ENCODE results near the gene WDR4. TPM values are rescaled to one million over a fixed set of nuclear protein-coding genes. Genes with fewer than 3 reads are reported as not detected.
"Not testable (repeated sequence)": the region's sequence is repeated elsewhere in the genome, so short reads cannot be mapped to it uniquely, and the experiment has no call there.

The WDR4 gene
- total and polyA plus RNA-seq, 4 donors, result 10.3 to 29.6 (median 16.2) TPM

DNA sequence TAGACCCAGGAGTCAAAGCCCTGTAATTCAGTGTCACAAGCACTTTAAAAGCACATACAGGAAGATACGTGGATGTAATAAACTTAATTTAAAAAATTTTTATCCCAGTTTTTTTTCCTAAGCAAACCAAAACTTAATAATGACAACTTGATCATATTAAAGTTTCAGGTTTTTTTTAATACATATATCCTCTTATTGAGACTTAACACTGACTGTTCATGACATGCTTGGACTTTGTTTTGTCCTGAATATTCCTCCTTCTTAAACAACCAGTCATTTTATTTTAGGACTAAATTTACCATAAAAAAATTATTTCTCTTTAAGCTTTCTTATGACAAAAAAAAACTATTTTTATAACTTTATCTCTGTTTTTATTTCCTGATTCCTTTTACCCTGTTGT is 64.1 kb downstream of the WDR4 start:
- ATAC-seq (ENCODE audit: insufficient read depth, low FRiP score), result no peak
- Histone ChIP-seq H3K4me1 (ENCODE audit: control insufficient read depth in 5 of 5, insufficient read depth in 5 of 5, low read length in 5 of 5) (no peaks in the 10 kb centered on the region), H3K27ac (ENCODE audit: low read depth in 1 of 2, low read length in 1 of 2) (no peak overlapping the region), H3K4me3 (no peak overlapping the region), H3K9me3 (ENCODE audit: control insufficient read depth in 4 of 4, insufficient read depth in 3 of 4, low read length in 3 of 4) (no peaks in the 10 kb centered on the region), H3K9ac (ENCODE audit: insufficient read depth in 1 of 2, low read length in 2 of 2) (no peak overlapping the region), H3K36me3 (ENCODE audit: control insufficient read depth in 4 of 4, insufficient read depth in 4 of 4, low read length in 4 of 4) (no peaks in the 10 kb centered on the region), H3K27me3 (ENCODE audit: control insufficient read depth in 3 of 3, insufficient read depth in 3 of 3, low read length in 2 of 3) (no peaks in the 10 kb centered on the region)
- DNase-seq, result no peak
- WGBS, 2 donors, result 90 to 96% methylated on average over 1 of the region's 1 CpG
- TF ChIP-seq, protein P1, sequence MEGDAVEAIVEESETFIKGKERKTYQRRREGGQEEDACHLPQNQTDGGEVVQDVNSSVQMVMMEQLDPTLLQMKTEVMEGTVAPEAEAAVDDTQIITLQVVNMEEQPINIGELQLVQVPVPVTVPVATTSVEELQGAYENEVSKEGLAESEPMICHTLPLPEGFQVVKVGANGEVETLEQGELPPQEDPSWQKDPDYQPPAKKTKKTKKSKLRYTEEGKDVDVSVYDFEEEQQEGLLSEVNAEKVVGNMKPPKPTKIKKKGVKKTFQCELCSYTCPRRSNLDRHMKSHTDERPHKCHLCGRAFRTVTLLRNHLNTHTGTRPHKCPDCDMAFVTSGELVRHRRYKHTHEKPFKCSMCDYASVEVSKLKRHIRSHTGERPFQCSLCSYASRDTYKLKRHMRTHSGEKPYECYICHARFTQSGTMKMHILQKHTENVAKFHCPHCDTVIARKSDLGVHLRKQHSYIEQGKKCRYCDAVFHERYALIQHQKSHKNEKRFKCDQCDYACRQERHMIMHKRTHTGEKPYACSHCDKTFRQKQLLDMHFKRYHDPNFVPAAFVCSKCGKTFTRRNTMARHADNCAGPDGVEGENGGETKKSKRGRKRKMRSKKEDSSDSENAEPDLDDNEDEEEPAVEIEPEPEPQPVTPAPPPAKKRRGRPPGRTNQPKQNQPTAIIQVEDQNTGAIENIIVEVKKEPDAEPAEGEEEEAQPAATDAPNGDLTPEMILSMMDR (IDR thresholded peaks at IDR 0.05; ENCODE audit: control extremely low read depth, extremely low read depth), result no peak

DNA sequence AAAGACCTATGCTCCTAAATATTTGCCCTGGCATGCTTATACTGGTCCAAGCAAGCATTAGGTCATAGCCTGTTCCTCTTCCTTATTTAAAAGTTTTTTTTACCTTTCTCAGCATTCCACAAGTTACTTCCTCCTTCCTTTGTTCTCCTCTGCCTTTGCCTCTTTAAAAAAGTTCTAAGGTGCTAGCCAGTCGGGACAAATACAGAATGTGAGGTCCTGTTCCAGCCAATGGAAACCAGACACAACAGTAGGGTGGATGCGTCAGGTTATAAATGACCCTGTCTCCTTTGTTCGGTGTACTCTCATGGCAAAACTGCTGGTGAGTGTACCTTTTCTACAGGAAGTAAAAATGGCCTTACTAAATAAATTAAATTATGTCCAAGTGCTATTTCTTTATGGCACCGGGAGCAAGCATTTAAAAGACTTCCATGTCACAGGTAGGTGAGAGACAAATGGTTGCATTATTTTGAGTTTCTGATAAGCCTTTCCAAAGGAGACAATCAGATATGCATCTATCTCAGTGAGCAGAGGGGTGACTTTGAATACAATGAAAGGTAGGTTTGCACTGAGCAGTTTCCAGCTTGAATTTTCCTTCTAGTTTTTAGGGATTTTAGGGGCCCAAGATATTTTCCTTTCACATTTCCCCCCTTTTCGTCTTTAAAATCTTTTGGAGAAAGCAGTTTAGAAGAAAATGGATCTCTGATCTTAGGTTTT is 66.7 kb downstream of the WDR4 start:
- not testable (repeated sequence) for H3K36me3 ChIP-seq (ENCODE audit: control insufficient read depth in 4 of 4, insufficient read depth in 4 of 4, low read length in 4 of 4); DNase-seq; H3K4me1 ChIP-seq (ENCODE audit: control insufficient read depth in 5 of 5, insufficient read depth in 5 of 5, low read length in 5 of 5); ATAC-seq (ENCODE audit: insufficient read depth, low FRiP score); H3K4me3 ChIP-seq; H3K27me3 ChIP-seq (ENCODE audit: control insufficient read depth in 3 of 3, insufficient read depth in 3 of 3, low read length in 2 of 3); H3K9me3 ChIP-seq (ENCODE audit: control insufficient read depth in 4 of 4, insufficient read depth in 3 of 4, low read length in 3 of 4); H3K9ac ChIP-seq (ENCODE audit: insufficient read depth in 1 of 2, low read length in 2 of 2); H3K27ac ChIP-seq (ENCODE audit: low read depth in 1 of 2, low read length in 1 of 2)
- WGBS, 2 donors, result 51 to 62% methylated on average over 5 of the region's 5 CpGs

DNA sequence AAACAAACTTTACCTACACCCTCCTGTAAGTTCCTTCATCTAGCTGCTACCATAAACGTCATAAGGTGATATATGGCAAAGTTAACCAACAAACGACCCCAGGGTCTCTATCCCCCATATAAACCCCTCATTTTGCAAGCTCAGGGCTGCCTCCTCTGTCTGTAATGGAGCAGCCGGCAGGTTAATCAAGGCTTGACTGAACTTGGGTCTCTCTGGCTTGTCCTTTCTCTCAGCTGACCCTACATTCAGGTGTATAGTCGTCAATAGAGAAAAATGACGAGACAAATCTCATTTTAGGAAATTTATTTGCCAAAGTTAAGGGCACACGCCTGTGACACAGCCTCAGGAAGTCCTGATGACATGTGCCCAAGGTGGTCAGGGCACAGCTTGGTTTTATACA is 67.4 kb downstream of the WDR4 start:
- no peaks in the 10 kb centered on the region for H3K9me3 ChIP-seq (ENCODE audit: control insufficient read depth in 4 of 4, insufficient read depth in 3 of 4, low read length in 3 of 4)
- DNase-seq (no peak), ATAC-seq (ENCODE audit: insufficient read depth, low FRiP score) (no peak)
- no peak overlapping the region for H3K27ac ChIP-seq (ENCODE audit: low read depth in 1 of 2, low read length in 1 of 2)
- H3K36me3 ChIP-seq (ENCODE audit: control insufficient read depth in 4 of 4, insufficient read depth in 4 of 4, low read length in 4 of 4), result no peaks in the 10 kb centered on the region
- peaks cover 0 to 8% (median 0%) of the 10 kb centered on the region in 3 donors for H3K27me3 ChIP-seq (ENCODE audit: control insufficient read depth in 3 of 3, insufficient read depth in 3 of 3, low read length in 2 of 3)
- no peak overlapping the region for H3K4me3 ChIP-seq
- H3K4me1 ChIP-seq (ENCODE audit: control insufficient read depth in 5 of 5, insufficient read depth in 5 of 5, low read length in 5 of 5), result peaks cover 0 to 5% (median 0%) of the 10 kb centered on the region in 5 donors
- TF ChIP-seq, protein P1 (IDR thresholded peaks at IDR 0.05; ENCODE audit: control extremely low read depth, extremely low read depth), result no peak
- H3K9ac ChIP-seq (ENCODE audit: insufficient read depth in 1 of 2, low read length in 2 of 2), result no peak overlapping the region
- 70 to 74% methylated on average over 6 of the region's 6 CpGs for WGBS, 2 donors

DNA sequence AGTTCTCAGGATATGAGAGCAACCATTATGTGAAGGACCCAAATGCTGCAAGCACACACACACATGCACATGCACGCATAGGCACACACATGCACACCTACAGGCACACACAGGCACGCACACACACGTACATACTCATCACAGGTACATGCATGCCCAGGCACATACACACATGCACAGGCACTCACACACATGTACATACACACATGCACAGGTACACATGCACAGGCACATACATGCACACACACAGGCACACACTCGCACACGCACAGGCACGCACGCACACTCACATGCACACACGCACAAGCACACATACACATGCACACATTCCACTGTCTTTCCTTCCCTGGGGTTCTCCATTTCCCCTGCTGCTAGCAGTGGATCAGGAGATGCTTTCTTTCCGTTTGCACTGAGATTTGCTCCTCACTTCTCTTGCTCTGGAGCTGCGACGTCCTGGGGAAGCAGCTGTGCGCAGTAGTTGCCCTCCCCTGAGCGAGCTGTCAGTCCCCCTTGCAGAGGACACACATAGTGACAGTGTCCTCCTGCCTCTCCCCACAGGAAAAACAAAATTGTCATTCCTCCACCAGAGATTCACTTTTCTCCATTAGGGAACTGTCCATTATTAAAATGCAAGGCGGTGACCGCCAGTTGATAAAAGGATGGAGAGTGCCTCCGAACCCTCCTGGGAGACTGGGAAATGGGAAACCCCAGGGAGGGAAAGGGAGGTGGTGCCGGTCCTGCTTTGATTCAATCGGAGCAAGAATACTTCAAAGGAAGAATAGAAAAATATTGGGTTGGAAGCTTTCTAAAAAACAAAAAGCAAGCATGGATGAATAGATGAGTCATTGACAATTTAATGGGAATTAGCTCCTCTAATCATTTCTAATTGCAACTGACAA is 69.5 kb downstream of the WDR4 start:
- Histone ChIP-seq H3K27me3 (ENCODE audit: control insufficient read depth in 3 of 3, insufficient read depth in 3 of 3, low read length in 2 of 3) (peaks cover 0 to 11% (median 0%) of the 10 kb centered on the region in 3 donors), H3K27ac (ENCODE audit: low read depth in 1 of 2, low read length in 1 of 2) (no peak overlapping the region), H3K9ac (ENCODE audit: insufficient read depth in 1 of 2, low read length in 2 of 2) (no peak overlapping the region), H3K36me3 (ENCODE audit: control insufficient read depth in 4 of 4, insufficient read depth in 4 of 4, low read length in 4 of 4) (no peaks in the 10 kb centered on the region), H3K4me1 (ENCODE audit: control insufficient read depth in 5 of 5, insufficient read depth in 5 of 5, low read length in 5 of 5) (peaks cover 0 to 5% (median 0%) of the 10 kb centered on the region in 5 donors), H3K4me3 (no peak overlapping the region), H3K9me3 (ENCODE audit: control insufficient read depth in 4 of 4, insufficient read depth in 3 of 4, low read length in 3 of 4) (no peaks in the 10 kb centered on the region)
- TF ChIP-seq, protein P1 (IDR thresholded peaks at IDR 0.05; ENCODE audit: control extremely low read depth, extremely low read depth), result no peak
- WGBS, 2 donors, result 79 to 87% methylated on average over 18 of the region's 18 CpGs
- no peak for DNase-seq
- no peak for ATAC-seq (ENCODE audit: insufficient read depth, low FRiP score)

Measured in lung (tissue), 12 donors.